Naive B cell (primary cell): Measurements from ENCODE around the gene CPNE8. TPM values are rescaled to one million over a fixed set of nuclear protein-coding genes. Genes with fewer than 3 reads are reported as not detected.

Source experiments
- ATAC-seq, 2 donors: fragments of 150-1000 bp; cut with Tn5 transposase; 2 replicates each; pipeline ENCODE4 v1.10.0; 2021; ENCODE audit warnings: low read depth in 2 of 2, mild to moderate bottlenecking in 2 of 2, moderate library complexity in 2 of 2
- DNase-seq: peaks from one replicate; pipeline ENCODE4 v3.0.0; 2022
- H3K27ac Mint-ChIP-seq, 6 donors: one replicate each; pipeline ENCODE4 v1.8.0; 2020 to 2022; ENCODE audit warnings: mild to moderate bottlenecking in 6 of 6, mixed read lengths in 6 of 6, moderate library complexity in 5 of 6, inconsistent platforms in 2 of 6
- H3K27me3 Mint-ChIP-seq, 3 donors: one replicate each; pipeline ENCODE4 v1.8.0; 2021 to 2022; ENCODE audit warnings: mixed read lengths in 3 of 3, mild to moderate bottlenecking in 1 of 3
- H3K36me3 Mint-ChIP-seq, 2 donors: one replicate each; pipeline ENCODE4 v1.8.0; 2020 to 2022; ENCODE audit warnings: mixed read lengths in 2 of 2, inconsistent platforms in 1 of 2, mild to moderate bottlenecking in 1 of 2
- H3K4me1 Mint-ChIP-seq, 3 donors: one replicate each; pipeline ENCODE4 v1.8.0; 2020 to 2022; ENCODE audit warnings: mixed read lengths in 3 of 3, inconsistent platforms in 1 of 3, mild to moderate bottlenecking in 1 of 3, moderate library complexity in 1 of 3
- H3K4me3 Mint-ChIP-seq, 8 donors: one replicate each; pipeline ENCODE4 v1.8.0; 2020 to 2022; ENCODE audit warnings: mild to moderate bottlenecking in 8 of 8, mixed read lengths in 8 of 8, moderate library complexity in 8 of 8, inconsistent platforms in 2 of 8
- H3K9me3 Mint-ChIP-seq, 7 donors: one replicate each; pipeline ENCODE4 v1.8.0; 2020 to 2022; ENCODE audit warnings: mixed read lengths in 7 of 7, mild to moderate bottlenecking in 5 of 7, inconsistent platforms in 2 of 7, moderate library complexity in 1 of 7
- polyA plus RNA-seq, 6 donors: library from polyadenylated mRNA; unstranded; fragments of 300-500 nt; fragmentation: Illumina TruSeq; gene quantifications; one replicate each; pipeline ENCODE4 v1.2.3, GENCODE V29; 2021; ENCODE audit warnings: low read depth in 6 of 6

Gene CPNE8
- 1 to 10 TPM in 3 of 6 donors, under 1 TPM in 3; 0.40 to 1.3 (median 0.83) TPM for polyA plus RNA-seq

DNA sequence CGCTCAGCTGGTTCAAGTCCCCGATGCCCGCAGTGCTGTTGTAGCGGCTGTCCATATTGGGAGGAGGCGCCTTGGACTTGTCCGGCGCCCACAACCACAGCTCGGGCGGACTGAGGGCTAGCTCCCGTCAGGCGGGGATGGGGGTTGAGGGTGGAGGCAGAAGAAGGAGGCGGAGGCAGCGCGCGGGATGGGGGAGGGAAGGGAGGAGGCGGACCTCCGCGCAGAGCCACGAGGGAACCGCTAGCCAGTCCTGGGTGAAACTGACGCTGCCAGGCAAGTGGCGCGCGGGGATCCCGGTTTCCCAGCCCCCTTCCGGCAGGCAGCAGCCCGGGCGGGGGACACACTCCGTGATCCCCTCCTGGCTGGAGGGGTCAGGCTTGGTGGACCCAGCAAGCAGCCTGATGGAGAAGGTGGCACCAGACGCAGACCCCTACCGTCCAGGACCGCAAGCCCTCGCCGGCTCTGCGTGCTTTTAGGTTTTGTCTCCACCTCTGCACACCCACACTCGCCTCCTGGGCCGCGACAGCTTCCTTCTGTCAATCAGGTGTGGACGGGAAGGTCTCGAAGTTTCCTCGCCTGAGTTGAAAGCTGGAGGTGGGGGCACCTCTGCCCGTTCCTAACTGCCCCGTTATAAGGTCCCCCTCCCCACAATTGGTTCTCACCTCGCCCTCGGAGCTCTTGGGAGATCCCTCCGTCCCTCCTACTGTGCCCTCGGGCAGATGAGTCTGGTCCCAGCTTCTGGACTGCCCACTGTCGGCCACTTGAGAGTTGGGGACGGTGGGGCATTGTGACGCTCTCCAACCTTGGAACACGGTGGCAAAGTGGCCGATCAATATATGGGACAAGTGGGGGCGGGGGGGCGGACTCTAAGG is at the start of gene CPNE8:
Gene CPNE8 (minus strand): TSS at position 112 of the 872 bp plus-strand sequence. CDS start 57 bp downstream, at position 55.
- Mint-ChIP-seq H3K36me3 (no peaks in the 10 kb centered on the region), H3K4me3 (peak within 1 kb of the TSS; percentile 89 to 98 (median 96)), H3K4me1 (peaks cover 25 to 37% (median 32%) of the 10 kb centered on the region in 3 donors), H3K27me3 (peaks cover 5 to 19% (median 8%) of the 10 kb centered on the region in 3 donors), H3K9me3 (no peaks in the 10 kb centered on the region), H3K27ac (peak within 1 kb of the TSS; percentile 72 to 96 (median 92))
- DNase-seq (peak; percentile 28), ATAC-seq (peak; percentile 45 to 52)

DNA sequence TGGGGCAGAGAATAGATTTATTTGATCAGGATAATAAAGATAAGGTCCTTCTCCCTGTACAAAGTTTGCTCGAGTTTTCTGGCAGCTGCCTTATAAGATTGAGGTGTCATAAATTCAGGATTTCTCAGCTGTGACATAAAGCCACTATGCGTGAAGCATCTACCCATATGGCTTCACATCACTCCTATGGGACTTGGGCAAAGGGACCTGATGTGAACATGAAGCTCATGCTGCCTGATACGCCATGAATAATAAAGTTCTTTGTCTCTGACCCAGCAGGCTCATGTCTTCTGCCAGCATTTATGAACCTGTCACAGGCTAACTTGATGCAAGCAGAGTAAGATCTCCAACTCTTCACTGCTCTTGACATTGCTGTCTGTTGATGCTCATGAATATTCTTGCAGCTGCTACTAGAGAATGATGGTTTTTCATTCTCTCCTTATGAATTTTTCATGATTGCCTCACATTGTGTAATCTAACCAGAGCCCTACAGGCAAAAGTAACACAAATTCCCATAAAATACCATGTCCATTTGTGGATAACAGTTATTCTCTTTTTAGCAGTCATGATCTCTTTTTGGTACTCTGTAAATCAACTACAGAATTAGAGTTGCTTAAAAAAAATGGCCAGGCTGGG is 49.0 kb upstream of the CPNE8 start:
- no peak for ATAC-seq
- Mint-ChIP-seq H3K27me3 (no peaks in the 10 kb centered on the region), H3K4me1 (no peaks in the 10 kb centered on the region), H3K9me3 (peaks cover 0 to 6% (median 0%) of the 10 kb centered on the region in 7 donors), H3K27ac (no peak overlapping the region), H3K4me3 (no peak overlapping the region), H3K36me3 (no peaks in the 10 kb centered on the region)
- no peak for DNase-seq

DNA sequence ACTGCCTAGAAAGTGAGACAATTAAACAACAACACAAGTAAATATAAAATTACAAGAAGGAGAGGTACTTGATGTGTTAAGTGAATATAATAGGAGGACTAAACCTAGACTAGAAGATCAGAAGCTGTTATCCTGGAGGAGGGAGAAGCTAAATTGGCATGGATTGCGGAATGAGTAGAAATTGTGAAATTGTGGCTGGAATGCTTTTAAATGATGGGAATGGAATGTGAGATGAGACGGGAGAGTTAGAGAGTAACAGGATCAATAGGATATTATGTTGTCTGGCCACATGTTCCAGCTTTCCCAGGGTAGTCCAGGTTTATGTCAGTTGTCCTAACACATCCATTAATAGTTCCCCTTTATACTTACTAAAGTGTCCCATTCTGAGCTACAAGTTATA is 44.0 kb upstream of the CPNE8 start:
- DNase-seq (no peak), ATAC-seq (no peak)

DNA sequence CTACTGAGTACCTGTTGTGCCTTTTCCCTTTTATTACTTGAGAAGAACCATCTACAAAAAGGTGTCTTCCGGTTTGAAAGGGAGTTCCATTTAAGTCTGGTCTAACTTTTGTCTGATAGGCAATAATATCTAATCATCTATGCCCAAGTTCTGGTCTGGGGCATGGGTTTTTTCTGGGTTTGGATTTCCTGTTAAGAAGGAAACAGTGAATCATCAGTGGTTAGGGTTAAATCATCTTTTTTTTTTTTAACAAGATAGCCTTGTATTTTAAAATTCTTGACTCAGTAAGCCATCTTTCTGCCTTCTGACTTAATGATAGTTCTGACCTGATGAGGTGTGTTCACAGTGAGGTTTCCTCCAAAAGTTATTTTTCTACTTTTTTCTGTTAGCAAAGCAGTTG is 29.3 kb upstream of the CPNE8 start:
- no peak overlapping the region for H3K4me3 Mint-ChIP-seq
- DNase-seq (no peak), ATAC-seq (no peak)
- H3K36me3 Mint-ChIP-seq: no peaks in the 10 kb centered on the region
- no peaks in the 10 kb centered on the region for H3K4me1 Mint-ChIP-seq
- H3K9me3 Mint-ChIP-seq: peaks cover 3 to 12% (median 7%) of the 10 kb centered on the region in 7 donors
- H3K27me3 Mint-ChIP-seq: peaks cover 0 to 6% (median 0%) of the 10 kb centered on the region in 3 donors
- no peak overlapping the region for H3K27ac Mint-ChIP-seq

More for the DNA sequence above, 44.0 kb upstream of the CPNE8 start:
- Mint-ChIP-seq H3K27ac (no peak overlapping the region), H3K4me1 (no peaks in the 10 kb centered on the region), H3K4me3 (no peak overlapping the region), H3K36me3 (no peaks in the 10 kb centered on the region), H3K9me3 (peaks cover 0 to 19% (median 9%) of the 10 kb centered on the region in 7 donors), H3K27me3 (no peaks in the 10 kb centered on the region)

DNA sequence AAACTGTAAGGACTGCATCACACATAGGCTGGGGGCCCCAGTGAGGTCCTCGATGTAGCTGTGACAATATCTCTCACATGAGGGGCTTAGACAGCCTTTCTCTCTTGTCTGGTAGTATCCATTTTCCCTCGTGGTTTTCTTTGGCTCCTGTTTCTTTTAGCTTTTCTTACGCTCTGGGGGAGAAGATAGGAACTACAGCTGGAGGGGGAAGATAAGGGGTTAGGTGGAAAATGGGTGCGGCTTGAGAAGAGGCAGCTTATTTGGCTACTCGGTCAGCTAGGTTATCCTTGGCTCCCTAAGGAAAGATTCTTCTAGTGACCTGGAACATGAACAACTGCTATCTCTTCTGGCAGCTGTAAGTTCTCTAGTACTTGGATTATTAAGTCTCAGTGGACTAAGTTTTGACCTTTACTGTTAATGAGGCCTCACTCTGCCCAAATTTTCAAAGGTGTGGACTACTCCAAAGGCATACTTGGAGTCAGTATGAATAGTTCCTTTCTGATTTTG is 28.7 kb upstream of the CPNE8 start:
- H3K36me3 Mint-ChIP-seq: no peaks in the 10 kb centered on the region
- H3K4me1 Mint-ChIP-seq: no peaks in the 10 kb centered on the region
- no peak overlapping the region for H3K4me3 Mint-ChIP-seq
- no peak for ATAC-seq
- DNase-seq: no peak
- no peak overlapping the region for H3K27ac Mint-ChIP-seq
- H3K9me3 Mint-ChIP-seq: peaks cover 3 to 12% (median 7%) of the 10 kb centered on the region in 7 donors
- peaks cover 0 to 6% (median 0%) of the 10 kb centered on the region in 3 donors for H3K27me3 Mint-ChIP-seq

DNA sequence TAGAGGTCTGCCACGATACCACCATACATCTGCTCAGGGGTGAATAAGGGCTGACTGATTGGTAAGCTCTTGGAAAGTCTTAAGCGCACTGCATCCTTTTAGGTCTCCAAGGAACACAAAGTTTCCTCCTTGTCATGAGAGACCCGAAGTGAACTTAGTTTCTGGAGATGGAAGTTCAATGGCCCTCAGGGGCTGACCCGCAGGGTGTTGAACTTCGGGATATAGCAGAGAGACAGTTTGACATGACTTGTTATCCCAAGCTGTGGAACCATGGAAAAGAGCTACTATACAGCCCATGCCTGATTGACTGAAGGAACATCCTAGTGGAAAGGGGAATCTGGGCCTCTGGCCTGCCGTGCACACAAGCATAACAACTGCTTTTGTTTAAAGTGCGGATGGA is 26.9 kb upstream of the CPNE8 start:
- Mint-ChIP-seq H3K4me1 (no peaks in the 10 kb centered on the region), H3K9me3 (peaks cover 0 to 7% (median 1%) of the 10 kb centered on the region in 7 donors), H3K27me3 (peaks cover 0 to 6% (median 0%) of the 10 kb centered on the region in 3 donors), H3K36me3 (no peaks in the 10 kb centered on the region), H3K4me3 (no peak overlapping the region), H3K27ac (no peak overlapping the region)
- ATAC-seq (no peak), DNase-seq (no peak)

DNA sequence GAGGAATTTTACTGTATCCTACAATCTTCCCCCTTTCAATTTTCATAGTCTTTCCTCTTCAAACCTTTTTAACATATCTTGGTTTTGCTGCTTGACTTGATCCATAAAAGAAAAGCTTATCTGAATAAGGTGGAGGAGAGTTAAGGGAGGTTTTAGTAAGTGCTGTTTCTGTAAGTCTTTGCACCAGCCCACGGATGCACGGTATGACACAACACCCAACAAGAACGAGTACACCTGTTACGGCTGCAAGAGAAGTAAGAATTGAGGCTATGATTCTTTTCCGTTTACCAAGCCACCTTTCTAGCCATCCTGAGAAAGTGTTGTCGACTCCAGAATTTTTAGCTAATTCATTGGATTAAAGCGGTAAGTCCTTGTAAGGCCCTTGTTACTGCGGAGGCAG is 26.1 kb upstream of the CPNE8 start:
- ATAC-seq: no peak
- Mint-ChIP-seq H3K9me3 (peaks cover 0 to 7% (median 1%) of the 10 kb centered on the region in 7 donors), H3K4me3 (no peak overlapping the region), H3K4me1 (no peaks in the 10 kb centered on the region), H3K36me3 (no peaks in the 10 kb centered on the region), H3K27me3 (peaks cover 0 to 8% (median 0%) of the 10 kb centered on the region in 3 donors), H3K27ac (peak overlapping the region in 1 of 6 donors; percentile 62)
- DNase-seq: no peak

DNA sequence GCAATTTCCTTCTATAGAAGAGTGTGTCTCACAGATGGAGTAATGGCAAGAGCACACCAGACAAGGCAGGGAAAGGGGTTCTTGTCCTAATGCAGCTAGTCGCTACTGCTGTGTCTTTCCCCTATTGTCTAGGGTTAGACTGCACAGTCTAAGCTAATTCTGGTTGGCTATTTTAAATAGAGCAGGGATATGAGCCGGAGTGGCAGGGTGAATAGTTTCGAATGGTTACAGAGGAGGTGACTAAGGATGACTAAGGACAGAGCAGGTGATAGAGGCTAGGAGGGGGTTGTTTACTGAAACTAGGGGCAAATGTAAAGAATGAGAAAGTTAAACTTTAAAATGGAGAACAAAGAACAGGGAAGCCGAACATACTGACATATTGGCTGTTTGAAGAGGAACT is 25.6 kb upstream of the CPNE8 start:
- Mint-ChIP-seq H3K9me3 (peaks cover 0 to 7% (median 1%) of the 10 kb centered on the region in 7 donors), H3K27ac (peak overlapping the region in 1 of 6 donors; percentile 6), H3K27me3 (peaks cover 0 to 11% (median 0%) of the 10 kb centered on the region in 3 donors), H3K4me3 (no peak overlapping the region), H3K36me3 (no peaks in the 10 kb centered on the region), H3K4me1 (no peaks in the 10 kb centered on the region)
- no peak for ATAC-seq
- no peak for DNase-seq

DNA sequence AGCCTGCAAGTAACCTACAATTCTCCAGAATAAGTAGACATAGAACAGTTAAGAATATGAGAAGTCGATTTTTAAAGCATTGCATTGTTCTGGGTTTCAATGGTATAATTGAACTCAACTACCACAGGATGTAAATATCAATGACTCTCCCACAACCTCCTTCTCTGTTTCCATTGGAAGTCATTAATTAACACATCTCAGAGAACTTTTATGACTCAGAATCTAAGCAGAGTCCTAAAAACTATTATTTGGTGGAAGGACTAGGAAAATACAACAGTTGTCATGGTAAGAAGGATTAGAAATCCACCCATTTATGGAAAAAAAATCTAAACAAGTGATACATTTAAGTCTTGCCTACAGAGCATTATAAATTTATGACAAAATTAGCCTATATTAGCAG is 21.1 kb upstream of the CPNE8 start:
- Mint-ChIP-seq H3K9me3 (peaks cover 0 to 1% (median 0%) of the 10 kb centered on the region in 7 donors), H3K4me3 (no peak overlapping the region), H3K4me1 (no peaks in the 10 kb centered on the region), H3K27me3 (peaks cover 0 to 10% (median 4%) of the 10 kb centered on the region in 3 donors), H3K36me3 (no peaks in the 10 kb centered on the region), H3K27ac (no peak overlapping the region)
- ATAC-seq: no peak
- no peak for DNase-seq

DNA sequence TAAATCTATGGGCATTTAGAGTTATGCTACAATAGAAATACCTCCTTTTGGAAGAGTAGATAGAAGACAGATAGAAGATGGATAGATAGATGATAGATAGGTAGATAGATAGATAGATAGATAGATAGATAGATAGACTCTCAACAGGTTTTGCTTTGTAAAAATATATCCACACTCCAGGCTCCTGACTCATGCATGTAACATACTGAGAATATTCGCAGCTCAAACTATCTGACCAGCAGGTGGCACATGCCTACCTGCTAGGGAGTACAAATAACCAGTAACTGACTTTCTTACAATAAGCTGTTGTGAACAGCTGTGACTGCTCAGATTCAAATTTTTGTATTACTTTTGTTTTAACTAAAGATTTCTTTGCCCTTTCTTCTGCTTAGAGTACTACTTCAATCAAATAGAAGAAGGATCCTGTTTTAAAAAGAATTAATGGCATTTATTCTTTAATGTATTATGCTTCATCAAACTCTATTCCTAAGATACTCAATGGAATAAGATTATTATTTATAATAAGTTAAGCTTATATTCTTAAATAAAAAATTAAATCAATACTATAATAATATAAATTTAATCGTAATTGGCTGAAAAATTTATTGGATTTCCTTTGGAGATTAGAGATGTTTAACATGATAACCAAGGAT is 15.8 kb upstream of the CPNE8 start:
- Mint-ChIP-seq H3K27ac (no peak overlapping the region), H3K36me3 (no peaks in the 10 kb centered on the region), H3K9me3 (no peaks in the 10 kb centered on the region), H3K27me3 (peaks cover 0 to 11% (median 4%) of the 10 kb centered on the region in 3 donors), H3K4me1 (no peaks in the 10 kb centered on the region), H3K4me3 (no peak overlapping the region)
- DNase-seq (no peak), ATAC-seq (peak in 1 of 2 donors; percentile 43)

DNA sequence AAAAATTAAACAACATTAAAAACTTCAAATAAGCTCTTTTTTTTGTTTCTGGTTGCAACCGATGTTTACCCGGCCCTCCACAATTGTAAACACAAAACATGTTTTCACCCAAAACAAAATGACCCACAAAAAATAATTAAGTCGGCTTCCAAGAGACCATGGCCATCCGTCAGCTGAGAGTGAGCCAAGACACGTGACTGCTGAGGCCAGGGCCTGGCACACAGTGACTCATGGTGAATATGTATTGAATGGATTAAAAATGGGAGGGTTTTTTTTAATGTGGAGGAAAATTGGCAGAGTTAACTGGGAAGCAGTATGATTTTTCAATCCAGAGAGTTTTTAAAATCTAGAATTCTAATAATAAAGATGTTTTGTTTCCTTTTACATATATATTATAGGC is 13.8 kb upstream of the CPNE8 start:
- Mint-ChIP-seq H3K27me3 (peaks cover under 1 to 11% (median 8%) of the 10 kb centered on the region in 3 donors), H3K27ac (peak overlapping the region in 1 of 6 donors; percentile 55)

DNA sequence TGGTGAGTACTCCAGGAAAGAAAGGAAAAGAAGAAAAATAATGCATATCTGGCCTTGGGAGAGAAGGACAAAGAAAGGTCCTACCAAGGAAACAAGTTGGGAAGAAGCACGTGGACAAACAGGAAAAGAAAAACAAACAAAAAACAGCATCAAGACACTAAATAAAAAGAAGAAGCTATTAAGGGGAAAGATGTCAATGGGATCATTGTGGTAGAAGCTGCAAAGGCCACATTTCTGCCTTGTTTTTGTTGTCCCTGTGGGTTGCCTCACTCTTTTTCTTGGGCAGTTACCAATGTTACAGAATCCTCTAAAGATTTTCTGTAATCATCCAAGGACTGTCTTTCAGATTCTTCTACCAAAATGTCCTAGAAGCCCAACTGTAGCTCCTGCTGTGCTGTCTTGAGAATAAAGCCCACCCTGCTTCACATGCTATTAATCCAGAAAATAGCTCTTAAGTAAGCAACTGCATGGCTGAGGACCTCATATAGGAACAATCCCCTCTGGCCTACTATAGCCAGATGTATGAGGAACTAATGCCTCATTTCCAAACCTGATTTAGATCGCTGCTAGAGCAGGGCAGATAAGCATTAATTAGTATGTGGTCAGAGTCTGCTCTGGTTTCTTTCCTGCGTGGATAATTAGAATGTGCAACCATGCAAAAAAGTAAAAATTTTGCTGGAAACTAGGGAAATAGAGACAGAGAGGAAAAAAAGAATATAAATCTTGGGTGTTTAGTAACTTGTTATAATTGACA is 10.2 kb upstream of the CPNE8 start:
- DNase-seq (no peak), ATAC-seq (no peak)
- Mint-ChIP-seq H3K27ac (no peak overlapping the region), H3K27me3 (peaks cover 9 to 20% (median 16%) of the 10 kb centered on the region in 3 donors), H3K36me3 (no peaks in the 10 kb centered on the region), H3K4me1 (no peaks in the 10 kb centered on the region), H3K9me3 (peaks cover 0 to 2% (median 0%) of the 10 kb centered on the region in 7 donors), H3K4me3 (no peak overlapping the region)

More for the DNA sequence above, 13.8 kb upstream of the CPNE8 start:
- Mint-ChIP-seq H3K4me1 (no peaks in the 10 kb centered on the region), H3K9me3 (no peaks in the 10 kb centered on the region), H3K36me3 (no peaks in the 10 kb centered on the region), H3K4me3 (no peak overlapping the region)
- ATAC-seq: no peak
- DNase-seq: no peak
